NT2/D1 (cell line): Measurements from ENCODE around the gene NECTIN4.

Experiments
- YY1 ChIP-seq: IDR thresholded peaks from 2 replicates; pipeline ENCODE4 v1.6.1; 2011; ENCODE audit not compliant: insufficient read length, insufficient read depth
- ZNF274 ChIP-seq: IDR thresholded peaks from 2 replicates; pipeline ENCODE4 v1.6.1; 2011; ENCODE audit warnings: mild to moderate bottlenecking, low read depth, low read length

GRCh38 chr1:161051219-161051618 lies 38.1 kb downstream of the NECTIN4 start:
- TF ChIP-seq YY1 (no peak), ZNF274 (no peak)
